AG08396 (cell line): ENCODE results near the gene IZUMO2.
"Not testable (repeated sequence)": the region's sequence is repeated elsewhere in the genome, so short reads cannot be mapped to it uniquely, and the experiment has no call there.

Source experiments
- DNase-seq: peaks from one replicate; pipeline ENCODE4 v3.0.0; 2012; ENCODE audit warnings: low spot score, mixed read lengths

Gene IZUMO2

DNA sequence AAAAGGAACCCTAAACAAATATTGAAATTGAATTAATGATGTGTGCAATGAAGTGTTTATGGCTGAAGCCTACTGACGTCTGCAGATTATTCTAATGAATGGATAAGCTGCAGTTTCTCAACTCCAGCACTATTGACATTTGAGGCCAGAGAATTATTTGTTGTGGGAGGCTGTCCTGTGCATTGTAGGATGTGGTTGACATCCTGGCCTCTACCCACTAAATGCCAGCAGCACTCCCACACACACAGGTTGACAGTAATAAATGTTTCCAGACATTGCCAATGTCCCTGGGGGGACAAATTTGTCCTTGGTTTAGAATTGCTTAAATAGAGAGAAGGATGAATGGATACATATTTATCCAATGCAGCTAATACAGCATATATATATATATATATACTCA lies 21.1 kb upstream of the IZUMO2 start:
- DNase-seq, result no peak

DNA sequence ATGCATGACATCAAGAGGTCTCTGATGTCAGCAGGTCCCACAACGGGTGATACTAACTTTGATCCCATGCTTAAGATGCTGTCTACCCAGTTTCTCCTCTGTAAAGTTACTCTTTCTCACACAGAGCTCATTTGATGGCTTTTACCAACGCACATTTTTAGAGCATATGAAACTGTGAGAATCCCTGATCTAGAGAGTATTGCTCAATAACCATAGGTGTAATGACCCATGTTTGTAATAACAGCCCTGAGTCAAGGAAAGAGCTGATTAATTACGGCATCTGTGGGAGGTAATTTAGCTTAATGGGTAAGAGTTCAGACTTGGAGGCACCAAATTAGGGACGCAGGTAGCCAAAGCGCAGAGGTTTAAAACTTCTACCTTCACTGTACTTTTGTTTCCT lies 18.0 kb upstream of the IZUMO2 start:
- no peak for DNase-seq

DNA sequence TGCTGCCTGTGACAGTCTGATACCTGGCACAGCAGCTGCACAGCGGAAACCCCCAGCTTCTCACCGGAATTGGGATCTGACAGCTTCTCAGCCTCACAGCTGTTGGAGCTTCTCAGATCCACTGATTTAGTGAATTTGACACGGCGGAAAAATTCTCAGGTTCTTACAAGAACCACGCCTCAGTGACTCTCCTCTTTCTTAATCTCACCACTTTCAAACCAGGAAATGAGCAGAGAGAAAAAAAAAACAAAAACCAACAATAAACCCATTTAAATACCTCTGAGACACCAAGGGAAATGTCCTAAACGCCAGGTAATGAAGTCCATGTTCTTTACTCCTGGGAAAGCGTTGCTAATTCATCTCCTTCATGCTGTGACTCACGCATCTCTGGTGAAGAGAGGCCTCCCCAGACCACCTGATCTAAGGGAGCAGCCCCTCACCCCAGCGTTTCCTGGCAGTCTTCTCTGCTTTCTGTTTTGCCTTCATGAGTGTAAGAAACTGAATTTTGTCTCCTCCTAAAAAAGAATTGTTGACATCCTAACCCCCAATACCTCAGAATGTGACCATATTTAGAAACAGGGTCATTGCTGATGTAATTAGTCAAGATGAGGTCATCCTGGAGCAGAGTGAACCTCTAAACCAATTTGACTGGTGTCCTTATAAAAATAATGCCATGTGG lies 15.9 kb upstream of the IZUMO2 start:
- DNase-seq, result no peak

DNA sequence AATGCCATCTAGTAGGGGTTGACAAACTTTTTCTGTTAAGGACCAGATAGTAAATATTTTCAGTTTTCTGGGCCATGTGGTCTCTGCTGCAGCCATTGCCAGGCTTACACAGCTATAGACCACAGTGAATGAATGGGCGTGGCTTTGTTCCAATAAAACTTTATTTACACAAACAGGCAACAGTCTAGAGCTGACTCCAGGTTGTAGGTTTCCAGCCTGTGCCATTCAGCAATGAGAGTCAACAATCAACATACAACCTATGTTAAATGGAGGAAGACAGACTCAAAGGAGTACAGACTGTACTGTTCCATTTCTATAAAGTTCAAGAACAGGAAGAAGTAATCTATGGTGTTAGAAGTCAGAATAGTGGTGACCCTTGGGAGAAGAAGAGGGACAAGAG lies 15.2 kb upstream of the IZUMO2 start:
- DNase-seq, result no peak

DNA sequence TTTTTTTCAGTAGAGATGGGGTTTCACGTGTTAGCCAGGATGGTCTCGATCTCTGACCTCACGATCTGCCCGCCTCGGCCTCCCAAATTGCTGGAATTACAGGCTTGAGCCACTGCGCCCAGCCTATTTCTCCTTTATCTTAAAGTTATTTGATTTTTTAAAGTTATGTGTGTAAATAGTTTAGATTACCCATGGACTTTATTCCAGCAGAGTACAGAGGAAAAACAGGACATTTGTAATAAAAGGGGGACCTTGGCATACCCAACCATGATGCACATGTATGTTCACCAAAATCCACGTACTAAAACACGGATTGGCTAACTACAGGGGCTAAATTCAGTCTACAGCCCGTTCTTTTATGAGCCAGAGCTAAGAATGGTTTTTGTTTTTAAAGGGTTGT lies 13.7 kb upstream of the IZUMO2 start:
- no peak for DNase-seq

DNA sequence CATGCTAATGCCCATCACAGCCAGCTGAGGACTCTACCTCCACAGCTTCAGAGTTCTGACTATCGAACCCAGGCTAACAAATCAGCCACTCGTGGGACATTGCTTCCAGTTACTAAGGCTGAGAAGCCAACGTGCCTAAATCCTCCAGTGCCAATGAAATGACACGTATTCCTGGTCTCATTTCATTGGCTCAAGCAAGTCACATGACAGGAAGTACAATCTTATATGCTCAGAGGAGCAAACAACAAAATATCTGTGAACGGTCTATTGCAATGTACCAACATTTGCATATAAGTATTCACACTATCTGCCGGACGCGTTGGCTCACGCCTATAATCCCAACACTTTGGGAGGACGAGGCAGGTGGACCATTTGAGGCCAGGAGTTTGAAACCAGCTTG lies 12.8 kb upstream of the IZUMO2 start:
- DNase-seq, result no peak

DNA sequence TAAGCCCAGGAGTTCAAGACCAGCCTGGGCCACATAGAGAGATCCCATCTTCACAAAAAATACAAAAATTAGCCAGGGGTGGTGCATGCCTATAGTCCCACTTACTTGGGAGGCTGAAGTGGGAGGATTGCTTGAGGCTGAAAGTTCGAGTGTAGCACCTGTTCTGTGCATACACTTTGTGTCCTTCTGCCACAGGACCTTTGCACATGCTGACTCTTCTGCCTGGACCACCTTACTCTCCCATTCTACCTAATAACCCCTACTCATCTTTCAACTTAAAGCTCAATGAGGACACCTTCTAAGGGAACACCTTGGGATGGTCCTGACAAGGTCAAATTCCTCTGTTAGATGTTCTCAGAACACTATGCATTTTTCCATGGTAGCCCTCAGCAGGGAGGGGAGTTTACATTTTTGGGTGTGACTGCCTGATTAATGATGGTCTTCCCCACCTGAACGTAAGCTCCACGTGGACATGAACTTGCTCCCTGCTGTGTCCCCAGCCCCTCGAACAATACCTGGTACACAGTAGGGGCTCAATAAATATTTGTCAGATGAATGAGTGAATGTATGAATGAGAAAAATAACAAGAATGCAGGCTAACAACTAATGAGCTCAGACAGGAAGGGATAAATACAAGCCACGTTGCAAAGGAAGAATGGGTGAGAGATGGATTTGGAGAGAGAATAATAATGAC lies 11.2 kb upstream of the IZUMO2 start:
- DNase-seq, result no peak

DNA sequence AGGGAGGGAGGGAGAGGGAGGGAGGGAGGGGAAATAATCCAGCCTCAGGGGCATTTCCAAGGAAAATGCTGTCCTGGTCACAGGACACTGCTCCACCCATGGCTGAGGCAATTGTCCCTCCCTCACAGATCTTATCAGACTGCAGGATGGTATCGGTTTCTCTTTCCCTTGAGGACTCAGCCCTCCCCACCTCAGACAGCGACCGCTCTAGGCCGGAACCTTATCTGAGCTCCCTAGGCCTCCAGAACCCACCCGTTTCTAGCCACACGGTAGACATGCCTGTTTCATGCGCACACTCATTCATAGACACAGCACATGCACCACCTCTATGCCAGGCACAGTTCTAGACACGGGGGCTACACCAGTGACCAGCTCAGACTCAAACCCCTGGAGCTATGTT lies 10.0 kb upstream of the IZUMO2 start:
- DNase-seq, result no peak

DNA sequence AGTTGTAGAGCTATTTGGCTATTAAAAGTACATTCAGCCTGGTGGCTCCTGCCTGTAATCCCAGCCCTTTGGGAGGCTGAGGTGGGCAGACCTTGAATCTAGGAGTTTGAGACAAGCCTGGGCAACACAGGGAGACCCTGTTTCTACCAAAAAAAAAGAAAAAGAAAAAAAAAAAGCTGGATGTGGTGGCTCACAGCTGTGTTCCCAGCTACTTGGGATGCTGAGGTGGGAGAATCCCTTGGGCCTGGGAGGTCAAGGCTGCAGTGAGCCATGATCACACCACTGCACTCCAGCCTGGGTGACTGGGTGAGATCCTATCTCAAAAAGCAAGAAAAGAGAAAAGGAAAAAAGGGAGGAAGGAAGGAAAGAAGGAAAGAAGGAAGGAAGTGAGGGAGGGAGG lies 9.6 kb upstream of the IZUMO2 start:
- no peak for DNase-seq

DNA sequence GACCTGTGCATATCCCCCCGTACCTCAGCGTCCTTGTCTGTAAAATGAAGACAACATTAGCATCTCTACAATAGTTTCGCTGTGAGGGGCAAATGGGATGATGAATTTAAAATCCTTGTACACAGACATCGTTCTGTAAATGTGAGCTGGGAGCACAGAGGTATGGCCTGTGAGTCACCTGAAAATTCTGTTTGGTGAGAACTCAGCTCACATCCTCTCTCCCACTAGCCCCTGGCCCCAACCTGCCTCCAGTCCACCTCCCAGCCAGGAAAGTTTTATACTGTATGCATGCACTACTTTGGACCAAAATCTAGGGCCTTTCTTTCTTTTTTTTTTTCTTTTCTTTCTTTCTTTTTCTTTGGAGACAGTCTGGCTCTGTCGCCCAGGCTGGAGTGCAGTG lies 8.7 kb upstream of the IZUMO2 start:
- DNase-seq, result no peak

DNA sequence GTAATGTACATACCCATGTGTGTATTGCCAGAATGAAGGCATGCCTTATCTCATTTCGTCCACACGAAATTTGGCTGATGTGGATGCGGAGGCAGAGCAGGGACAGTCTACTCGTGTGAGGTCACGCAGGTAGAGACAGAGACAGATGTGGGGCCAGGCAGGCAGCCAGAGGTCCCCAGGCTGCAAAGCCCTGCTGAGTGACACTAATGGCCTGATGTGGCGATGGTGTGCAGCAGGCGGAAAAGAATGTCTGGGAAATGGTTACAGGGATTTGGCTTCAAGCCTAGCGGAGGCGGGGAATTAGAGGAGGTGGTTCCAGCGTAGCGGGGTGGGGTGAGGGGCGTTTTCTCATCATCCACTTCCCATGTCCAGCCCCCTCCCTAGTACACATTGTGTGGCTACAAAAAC lies 4.2 kb upstream of the IZUMO2 start:
- no peak for DNase-seq

DNA sequence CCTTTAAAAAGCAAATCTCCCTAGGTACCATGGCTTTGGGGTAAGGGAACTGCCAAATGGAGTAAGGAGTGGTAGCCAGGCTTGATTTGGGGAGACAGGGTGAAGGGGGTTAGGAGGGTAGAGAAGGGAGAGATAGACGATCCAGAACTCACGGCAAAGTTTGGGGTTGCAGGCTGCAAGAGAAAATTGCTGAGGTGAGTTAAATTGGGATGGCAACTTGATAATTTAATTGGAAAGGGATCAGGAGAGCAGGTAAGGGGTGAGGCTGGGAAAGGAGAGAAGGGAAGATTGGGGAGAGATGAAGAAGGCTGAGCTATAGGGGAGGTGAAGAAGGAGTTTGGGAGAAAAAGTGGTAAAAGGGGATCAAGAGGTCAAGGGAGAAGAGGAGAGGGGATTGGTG lies 4.0 kb downstream of the IZUMO2 start:
- DNase-seq, result no peak

DNA sequence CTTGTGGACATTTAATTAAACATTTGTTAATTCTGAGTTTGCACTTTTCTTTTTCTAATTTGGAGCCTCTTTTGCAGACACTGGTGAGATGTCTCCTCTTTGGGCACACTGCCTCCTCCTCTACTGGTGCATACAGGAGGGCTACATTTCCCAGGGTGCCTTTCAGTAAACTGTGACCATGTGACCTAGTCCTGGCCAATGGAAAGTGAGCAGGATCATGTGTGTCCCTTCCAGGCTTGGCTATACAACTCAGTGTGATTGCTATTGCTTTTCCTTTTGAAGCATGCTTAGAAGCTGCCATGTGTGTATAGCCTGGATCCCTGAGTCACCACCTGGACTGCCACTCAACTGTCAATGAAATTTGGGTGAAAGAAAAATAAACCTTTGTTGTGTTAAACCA lies 4.5 kb downstream of the IZUMO2 start:
- no peak for DNase-seq

DNA sequence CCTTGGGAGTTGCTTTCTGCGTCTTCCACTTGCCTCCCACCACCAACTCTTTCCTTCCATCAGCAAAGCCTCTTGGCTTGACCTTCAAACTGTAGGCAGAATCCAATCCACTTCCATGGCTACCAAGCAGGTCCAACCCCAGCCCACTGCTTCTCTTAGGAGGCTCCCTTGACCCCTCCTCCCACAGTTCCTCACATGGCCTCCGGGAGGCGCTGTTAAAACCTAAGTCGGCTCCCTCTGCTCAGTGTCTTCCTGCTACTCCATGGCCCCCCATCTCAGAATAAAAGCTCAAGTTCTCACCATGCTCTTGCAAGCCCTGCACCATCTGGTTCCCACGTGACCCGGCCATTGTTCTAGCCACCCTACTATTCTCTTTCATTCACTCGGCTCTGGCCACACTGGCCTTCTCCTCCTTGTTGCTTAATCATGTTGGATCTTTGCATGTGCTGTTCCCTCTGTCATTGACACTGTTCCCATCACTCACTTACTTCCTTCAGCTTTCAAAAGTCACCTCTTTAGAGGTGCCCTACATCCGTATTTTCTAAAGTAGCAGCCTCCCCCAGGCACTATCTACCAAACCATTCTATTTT lies 7.5 kb downstream of the IZUMO2 start:
- DNase-seq, result no peak

DNA sequence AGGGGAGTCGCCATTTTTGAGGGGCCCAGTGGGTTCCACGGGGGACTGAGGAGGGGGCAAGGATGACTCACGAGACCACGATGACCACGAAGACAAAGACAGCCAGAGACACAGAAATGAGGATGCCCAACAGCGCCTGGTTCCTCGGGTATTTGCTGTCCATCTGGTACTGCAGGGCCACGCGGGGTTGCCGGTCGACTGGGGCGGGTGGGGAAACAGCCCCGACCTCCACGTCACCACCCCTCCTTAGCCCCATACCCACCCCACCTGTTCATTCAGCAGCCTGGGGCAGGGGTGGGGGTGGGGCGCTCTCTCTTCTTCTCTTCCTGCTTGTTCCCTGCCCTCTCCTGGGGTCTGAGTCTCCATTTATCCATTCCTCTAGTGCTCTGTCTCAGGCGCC lies 8.6 kb downstream of the IZUMO2 start:
- no peak for DNase-seq

DNA sequence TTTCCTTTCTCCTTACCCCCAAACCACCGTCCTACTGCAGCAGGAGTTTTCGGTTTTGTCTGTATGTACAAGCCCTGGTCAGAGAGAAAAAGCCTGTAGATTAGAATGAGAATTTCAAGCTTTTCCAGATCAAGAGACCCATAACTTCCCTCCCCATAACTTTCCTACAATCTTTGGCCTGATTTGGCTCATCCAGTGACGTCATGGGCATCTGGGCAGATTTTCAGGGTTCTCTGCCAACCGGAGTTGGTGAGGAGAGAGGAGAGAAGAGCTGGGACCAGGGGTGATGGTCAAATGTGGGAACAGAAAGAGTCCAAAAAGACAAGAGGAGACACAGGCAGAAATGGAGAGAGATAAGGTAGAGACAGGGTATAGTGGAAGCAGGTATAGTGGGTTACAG lies 10.5 kb downstream of the IZUMO2 start:
- DNase-seq, result no peak

DNA sequence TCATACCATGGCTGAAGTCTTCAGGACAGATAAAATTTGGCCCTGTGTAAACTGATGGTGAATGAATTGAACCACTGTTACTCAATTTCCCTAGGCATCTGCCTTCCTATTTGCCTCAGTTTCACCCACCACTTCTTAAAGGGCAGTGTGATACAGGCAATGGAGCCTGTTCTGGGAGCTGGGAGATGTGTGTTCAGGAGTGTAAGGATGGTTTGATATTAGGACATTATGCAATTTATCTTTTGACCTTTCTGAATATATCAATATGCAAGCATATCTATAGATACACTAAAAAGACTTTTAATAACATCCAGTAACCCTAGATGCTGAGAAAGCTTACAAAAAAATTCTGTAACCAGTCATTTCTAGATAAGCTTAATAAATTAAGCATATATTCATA lies 14.6 kb downstream of the IZUMO2 start:
- no peak for DNase-seq

DNA sequence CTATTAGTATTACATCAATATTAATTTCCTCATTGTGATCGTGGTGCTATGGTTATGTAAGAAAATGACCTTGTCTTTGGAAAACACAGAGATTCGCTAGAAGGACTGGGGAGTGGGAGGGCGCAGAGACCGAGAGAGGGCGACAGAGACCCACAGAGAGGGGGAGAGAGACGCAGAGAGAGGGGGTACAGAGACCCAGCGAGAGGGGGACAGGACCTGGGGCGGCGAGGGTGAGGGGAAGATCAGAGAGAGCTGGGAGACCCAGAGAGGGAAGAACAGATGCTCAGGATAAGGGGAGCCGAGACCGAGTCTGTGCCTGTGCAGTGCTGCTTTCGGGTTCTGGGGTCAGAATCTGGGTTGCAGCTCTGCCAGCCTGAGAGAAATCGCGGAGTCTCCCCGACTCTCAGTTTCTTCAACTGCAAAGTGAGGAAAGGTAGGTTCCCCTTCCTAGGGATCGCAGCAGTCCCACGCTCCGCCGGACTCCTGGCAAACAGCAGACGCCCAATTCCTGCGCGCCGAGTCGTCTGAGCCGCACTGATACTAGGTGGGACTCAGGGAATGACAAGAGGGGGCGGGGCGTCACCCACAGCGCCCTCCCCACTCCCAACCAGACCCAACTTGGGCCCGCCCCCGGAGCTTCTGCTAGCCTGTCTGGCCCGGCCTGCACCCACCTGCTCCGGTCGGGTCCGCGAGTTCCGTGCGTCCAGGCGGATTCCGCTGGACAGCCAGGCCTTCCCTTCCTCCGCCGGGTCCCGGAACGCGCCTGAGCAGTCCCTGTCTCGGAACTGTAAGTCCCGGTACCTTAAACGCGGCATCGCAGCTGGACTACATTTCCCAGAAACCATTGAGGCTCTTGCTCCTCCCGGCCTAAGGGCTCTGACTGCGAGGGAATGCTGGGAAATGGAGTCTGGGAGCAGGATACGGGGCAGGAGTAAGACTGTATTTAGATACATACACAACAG lies 15.3 kb downstream of the IZUMO2 start:
- peak; percentile 81 for DNase-seq

DNA sequence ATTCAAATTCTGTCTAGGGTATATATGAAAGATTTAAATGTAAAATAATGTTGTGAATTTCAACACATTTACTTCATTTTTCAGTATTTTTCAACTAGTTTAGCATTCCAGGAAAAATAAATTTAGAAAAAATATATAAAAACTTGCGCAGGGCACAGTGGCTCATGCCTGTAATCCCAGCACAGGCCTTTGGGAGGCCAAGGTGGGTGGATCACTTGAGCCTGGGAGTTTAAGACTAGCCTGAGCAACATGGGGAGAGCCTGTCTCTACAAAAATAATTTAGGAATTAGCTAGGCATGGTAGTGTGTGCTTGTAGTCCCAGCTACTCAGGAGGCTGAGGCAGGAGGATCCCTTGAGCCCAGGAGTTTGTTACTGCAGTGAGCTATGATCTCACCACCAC lies 21.2 kb downstream of the IZUMO2 start:
- DNase-seq, result not testable (repeated sequence)

DNA sequence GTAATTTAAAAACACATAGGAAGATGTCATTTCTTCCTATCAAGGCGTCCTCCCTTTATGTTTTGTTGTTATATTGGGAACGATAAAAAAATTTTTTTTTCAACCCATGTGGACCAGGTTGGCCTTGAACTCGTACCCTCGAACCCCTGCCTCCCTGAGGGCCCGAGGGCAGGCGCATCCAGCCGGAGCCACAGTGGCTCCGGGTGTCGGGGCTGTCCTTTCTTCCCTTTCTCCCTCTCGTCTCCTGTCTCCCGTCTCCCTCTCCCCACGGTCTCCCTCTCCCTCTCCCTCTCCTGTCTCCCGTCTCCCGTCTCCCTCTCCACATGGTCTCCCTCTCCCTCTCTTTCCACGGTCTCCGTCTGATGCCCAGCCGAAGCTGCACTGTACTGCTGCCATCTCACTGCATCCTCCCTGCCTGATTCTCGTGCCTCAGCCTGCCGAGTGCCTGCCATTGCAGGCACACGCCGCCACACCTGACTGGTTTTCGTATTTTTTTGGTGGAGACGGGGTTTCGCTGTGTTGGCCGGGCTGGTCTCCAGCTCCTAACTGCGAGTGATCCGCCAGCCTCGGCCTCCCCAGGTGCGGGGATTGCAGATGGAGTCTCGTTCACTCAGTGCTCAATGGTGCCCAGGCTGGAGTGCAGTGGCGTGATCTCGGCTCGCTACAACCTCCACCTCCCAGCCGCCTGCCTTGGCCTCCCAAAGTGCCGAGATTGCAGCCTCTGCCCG lies 22.8 kb downstream of the IZUMO2 start:
- not testable (repeated sequence) for DNase-seq

DNA sequence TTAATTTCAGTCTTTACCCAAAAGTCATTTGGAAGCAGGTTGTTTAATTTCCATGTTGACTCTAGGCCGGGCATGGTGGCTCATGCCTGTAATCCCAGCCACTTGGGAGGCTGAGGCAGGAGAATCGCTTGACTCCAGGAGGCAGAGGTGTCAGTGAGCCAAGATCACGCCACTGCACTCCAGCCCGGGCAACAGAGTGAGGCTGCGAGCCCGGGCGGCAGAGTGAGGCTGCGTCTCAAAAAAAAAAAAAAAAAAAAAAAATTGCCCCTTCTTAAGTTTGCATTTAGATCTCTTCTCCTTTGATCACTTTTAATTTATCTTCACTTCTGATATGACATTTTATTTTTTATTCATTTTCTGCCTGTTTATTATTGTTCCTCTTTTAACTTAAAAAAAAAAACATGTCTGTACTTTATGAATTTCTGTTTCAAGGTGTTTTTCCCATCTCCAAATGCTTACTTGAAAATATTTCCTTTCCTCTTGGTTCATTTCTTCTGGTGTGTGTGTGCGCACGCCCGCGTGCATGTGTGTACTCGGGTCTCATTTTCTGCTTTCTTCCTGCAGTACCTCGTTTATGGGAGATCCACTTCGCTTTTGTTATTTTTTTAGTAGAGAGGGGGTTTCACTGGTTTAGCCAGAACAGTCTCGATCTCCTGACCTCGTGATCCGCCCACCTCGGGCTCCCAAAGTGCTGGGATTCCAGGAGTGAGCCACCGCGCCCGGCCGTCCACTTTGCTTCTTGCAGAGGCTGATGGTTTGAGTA lies 26.3 kb downstream of the IZUMO2 start:
- not testable (repeated sequence) for DNase-seq
